IPS DF 6.9 (cell line): ENCODE data around the gene GBX1.

Source experiments
- DNase-seq: peaks from one replicate; pipeline ENCODE4 v3.0.0-alpha.2; 2013; ENCODE audit warnings: low read depth, low spot score
- H3K27ac ChIP-seq: one replicate; pipeline ENCODE4 v1.5.1; 2013; ENCODE audit warnings: low read length, control low read depth
- H3K27me3 ChIP-seq: 2 replicates; pipeline ENCODE4 v1.6.1; 2013; ENCODE audit warnings: mild to moderate bottlenecking, low read length; ENCODE audit not compliant: control insufficient read depth, insufficient read depth
- H3K36me3 ChIP-seq: 2 replicates; pipeline ENCODE4 v1.6.1; 2013; ENCODE audit warnings: low read length; ENCODE audit not compliant: control insufficient read depth, insufficient read depth
- H3K4me1 ChIP-seq: 2 replicates; pipeline ENCODE4 v1.6.1; 2013; ENCODE audit warnings: low read length; ENCODE audit not compliant: control insufficient read depth, insufficient read depth
- H3K4me3 ChIP-seq: 2 replicates; pipeline ENCODE4 v1.5.1; 2013; ENCODE audit warnings: mild to moderate bottlenecking, low read length
- H3K9me3 ChIP-seq: 2 replicates; pipeline ENCODE4 v1.6.1; 2013; ENCODE audit warnings: low read length, inconsistent platforms; ENCODE audit not compliant: control insufficient read depth, insufficient read depth
- WGBS: extraction: QIAGEN DNeasy Blood & Tissue Kit; methylation state at CpG from one replicate; pipeline ENCODE4 v1.1.7; 2013; ENCODE audit warnings: mixed read lengths, missing lambda C conversion rate; ENCODE audit not compliant: insufficient read length, insufficient coverage; 5-methylcytosine and 5-hydroxymethylcytosine counted together

GBX1 gene

DNA sequence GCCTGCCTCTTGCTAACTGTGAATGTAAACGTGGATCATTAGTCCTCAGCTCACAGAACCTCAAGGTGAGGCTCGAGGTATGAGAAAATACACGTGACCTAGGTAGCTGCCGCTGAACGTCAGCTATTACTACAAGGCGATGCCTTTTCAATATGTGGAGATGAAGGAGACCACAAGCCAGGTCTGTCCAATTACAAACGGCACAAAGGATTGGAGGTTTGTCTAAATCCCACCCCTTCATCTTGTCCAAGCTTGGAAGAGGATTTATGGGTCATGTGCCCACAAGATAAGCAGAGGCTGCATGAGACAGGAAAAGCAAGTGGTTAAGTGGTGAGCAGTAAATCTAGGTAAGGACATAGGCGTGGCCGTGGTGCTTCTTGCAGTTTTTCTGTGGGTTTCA, 39.4 kb upstream of the GBX1 start:
- H3K9me3 ChIP-seq, result no peaks in the 10 kb centered on the region
- no peak overlapping the region for H3K4me3 ChIP-seq
- no peaks in the 10 kb centered on the region for H3K36me3 ChIP-seq
- no peaks in the 10 kb centered on the region for H3K27me3 ChIP-seq
- WGBS, result no CpG with 5 or more reads among the region's 9 CpGs
- H3K27ac ChIP-seq, result no peak overlapping the region
- DNase-seq, result no peak
- H3K4me1 ChIP-seq, result peaks cover 6% of the 10 kb centered on the region

DNA sequence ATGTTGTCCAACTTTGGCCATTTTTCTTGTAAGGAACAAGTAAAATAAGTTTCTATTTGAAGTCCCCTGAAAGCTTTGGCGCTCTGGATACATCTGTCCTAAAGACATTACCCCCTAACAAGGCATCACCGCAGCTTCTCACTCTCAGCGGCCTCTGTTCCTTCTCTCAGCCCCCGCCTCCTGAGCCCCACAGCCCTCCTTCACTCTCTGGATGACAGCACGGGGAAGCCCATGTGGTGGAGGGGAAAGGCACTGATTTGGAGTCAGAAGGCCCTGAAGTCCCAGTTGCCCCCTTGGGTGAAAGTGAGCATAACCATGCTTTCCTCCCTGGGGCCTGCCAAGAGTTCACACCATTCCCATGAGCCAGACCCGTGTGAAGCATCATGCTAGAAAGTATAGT, 38.2 kb upstream of the GBX1 start:
- no peak for DNase-seq
- Histone ChIP-seq H3K27me3 (no peaks in the 10 kb centered on the region), H3K27ac (no peak overlapping the region), H3K4me3 (no peak overlapping the region), H3K36me3 (no peaks in the 10 kb centered on the region), H3K9me3 (no peaks in the 10 kb centered on the region), H3K4me1 (peaks cover 4% of the 10 kb centered on the region)
- no CpG with 5 or more reads among the region's 6 CpGs for WGBS

DNA sequence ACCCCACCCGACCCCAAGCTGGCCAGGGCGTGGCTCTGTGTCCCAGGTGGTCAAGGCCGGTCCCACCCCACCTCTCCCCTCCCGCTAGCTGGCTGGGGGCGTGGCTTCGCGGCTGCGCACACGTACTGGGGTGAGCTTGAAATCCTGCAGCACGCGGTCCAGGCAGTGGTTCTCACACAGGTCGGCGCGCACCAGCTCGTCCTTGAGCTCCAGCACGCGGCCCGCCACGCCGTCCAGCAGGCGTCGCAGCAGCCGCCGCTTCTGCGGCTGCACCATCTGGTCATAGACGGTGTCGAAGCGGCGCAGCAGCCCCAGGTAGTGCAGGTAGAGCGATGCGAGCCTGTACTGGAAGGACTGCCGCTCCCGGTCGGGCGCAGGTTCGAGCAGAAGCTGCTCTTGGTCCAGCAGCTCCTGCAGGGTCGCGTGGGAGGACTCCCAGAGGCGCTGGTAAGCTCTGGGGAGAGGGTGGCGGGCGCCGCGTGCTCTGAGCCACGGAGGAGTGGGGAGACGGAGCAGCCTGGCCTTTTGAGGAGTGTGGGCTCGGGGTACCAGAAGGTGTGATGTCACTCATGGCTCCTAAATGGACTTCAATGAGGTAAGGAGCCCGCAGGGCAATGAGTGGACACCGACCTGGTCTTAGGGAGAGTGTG, 37.0 kb upstream of the GBX1 start:
- Histone ChIP-seq H3K4me1 (no peaks in the 10 kb centered on the region), H3K9me3 (no peaks in the 10 kb centered on the region), H3K27ac (no peak overlapping the region), H3K27me3 (no peaks in the 10 kb centered on the region), H3K36me3 (no peaks in the 10 kb centered on the region), H3K4me3 (no peak overlapping the region)
- no CpG with 5 or more reads among the region's 48 CpGs for WGBS
- no peak for DNase-seq

DNA sequence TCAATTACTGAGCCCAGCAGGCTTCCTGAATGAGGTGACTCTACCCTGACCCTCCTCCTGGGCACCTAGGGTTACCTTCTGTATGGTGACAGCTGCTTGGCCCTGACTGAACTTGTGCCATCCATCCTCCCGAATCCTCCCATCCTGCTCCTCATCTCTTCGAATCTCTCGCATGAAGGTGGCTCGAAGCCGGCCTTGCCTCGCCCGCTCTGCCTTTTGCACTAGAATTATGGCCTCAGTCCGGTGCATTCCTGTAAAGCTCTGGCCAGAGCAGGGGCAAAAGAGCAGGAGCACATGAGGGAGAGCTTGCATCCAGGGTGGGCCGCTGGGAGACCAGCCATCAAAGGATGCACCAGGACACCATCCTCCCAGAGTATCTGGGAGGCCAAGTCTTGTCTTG, 35.3 kb upstream of the GBX1 start:
- Histone ChIP-seq H3K27me3 (no peaks in the 10 kb centered on the region), H3K9me3 (no peaks in the 10 kb centered on the region), H3K36me3 (no peaks in the 10 kb centered on the region), H3K4me1 (0 out of 2 replicates have a peak, but pooled peaks cover 1% of the 10 kb centered on the region), H3K4me3 (no peak overlapping the region), H3K27ac (no peak overlapping the region)
- WGBS, result no CpG with 5 or more reads among the region's 9 CpGs
- DNase-seq, result no peak

DNA sequence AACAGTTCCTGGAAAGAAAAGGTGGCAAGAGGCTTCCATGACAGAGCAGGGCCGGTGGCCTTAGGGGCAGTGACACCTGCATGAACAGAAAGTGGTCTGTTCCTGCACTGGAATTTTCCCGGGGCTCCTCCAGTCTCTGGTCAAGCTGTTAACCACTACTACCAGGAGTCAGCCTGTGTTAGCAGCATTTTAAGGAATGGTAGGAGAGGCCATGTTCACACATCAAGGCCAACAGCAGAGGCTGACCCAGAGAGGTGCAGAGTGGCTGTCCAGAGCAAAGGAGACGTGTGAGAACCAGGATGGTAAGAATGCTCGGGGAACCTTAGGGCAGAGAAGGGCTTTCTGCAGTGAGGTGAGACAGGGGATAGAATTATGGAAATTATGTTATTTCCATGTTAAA, 34.3 kb upstream of the GBX1 start:
- Histone ChIP-seq H3K27ac (no peak overlapping the region), H3K4me3 (no peak overlapping the region), H3K4me1 (0 out of 2 replicates have a peak, but pooled peaks cover 1% of the 10 kb centered on the region), H3K9me3 (no peaks in the 10 kb centered on the region), H3K27me3 (no peaks in the 10 kb centered on the region), H3K36me3 (no peaks in the 10 kb centered on the region)
- no peak for DNase-seq
- WGBS, result no CpG with 5 or more reads among the region's 4 CpGs

DNA sequence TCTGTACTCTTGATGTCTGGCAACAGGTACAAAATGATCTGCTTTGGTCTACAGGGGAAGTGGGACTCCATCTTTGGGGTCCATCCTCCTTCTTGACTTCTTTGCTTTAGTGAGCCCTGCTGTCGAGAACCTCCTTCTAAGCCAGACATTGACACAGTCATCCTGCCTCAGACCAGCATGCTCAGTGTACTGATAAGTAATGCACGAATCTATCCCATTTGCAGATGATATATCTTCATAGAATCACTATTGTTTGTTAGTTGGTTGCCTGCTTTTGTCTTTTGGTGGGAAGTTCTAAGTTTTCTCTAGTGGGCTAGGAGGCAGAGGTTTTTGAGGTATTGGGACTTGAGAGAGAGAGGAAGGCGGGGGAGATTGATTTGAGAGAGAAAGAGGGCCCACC, 33.9 kb upstream of the GBX1 start:
- no peak for DNase-seq
- H3K27ac ChIP-seq, result no peak overlapping the region
- H3K4me1 ChIP-seq, result 0 out of 2 replicates have a peak, but pooled peaks cover 1% of the 10 kb centered on the region
- no peak overlapping the region for H3K4me3 ChIP-seq
- H3K36me3 ChIP-seq, result no peaks in the 10 kb centered on the region
- no peaks in the 10 kb centered on the region for H3K27me3 ChIP-seq
- H3K9me3 ChIP-seq, result no peaks in the 10 kb centered on the region
- whole genome bisulfite sequencing, result 100% methylated on average over 1 of the region's 3 CpGs

DNA sequence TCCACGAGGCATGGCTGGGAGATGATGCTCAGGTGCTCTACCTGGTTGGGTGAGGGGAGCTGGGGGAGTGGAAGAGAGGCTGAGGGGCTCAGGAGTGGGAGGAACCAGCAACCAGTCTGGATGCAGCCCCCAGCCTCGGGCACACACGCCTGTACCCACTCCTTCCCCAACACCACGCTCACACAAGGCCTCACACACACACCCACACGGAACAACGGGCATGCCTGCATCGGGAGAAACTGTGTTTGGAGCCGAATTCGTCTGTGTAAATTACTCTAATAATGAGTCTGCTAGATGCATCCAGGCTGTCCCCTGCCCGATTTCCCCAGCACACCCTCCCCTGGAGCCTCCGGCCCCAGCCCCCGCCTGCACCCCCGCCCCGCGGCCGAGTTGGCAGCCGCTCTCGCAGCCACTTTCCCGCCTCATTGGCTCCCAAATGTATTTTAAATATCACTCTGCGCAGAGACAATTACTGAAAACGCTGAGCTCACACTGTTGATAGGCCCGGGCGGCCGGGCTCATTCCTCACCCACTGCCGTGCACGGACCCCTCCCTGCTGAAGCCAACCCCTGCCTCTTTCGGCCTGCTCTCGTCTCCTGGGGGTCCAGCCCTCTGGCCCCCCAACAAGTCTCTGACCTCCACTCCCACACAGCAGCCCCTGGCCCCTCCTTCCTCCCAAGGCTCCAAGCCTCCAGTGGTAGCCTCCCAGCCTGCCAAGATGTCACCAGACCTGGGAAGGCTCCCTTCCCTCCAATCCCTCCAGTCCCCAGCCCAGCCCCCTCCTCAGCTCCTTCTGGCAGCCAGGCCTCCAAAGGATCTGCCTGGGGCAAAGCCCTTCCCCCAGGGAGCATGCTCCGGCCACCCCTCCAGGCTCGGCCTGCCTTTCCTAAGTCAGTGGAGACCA, 31.7 kb upstream of the GBX1 start:
- Histone ChIP-seq H3K27me3 (no peaks in the 10 kb centered on the region), H3K9me3 (no peaks in the 10 kb centered on the region), H3K4me3 (no peak overlapping the region), H3K36me3 (no peaks in the 10 kb centered on the region), H3K27ac (no peak overlapping the region), H3K4me1 (peaks cover 6% of the 10 kb centered on the region; the same call in 1 of the 2 replicates)
- DNase-seq, result no peak
- WGBS, result no CpG with 5 or more reads among the region's 30 CpGs

DNA sequence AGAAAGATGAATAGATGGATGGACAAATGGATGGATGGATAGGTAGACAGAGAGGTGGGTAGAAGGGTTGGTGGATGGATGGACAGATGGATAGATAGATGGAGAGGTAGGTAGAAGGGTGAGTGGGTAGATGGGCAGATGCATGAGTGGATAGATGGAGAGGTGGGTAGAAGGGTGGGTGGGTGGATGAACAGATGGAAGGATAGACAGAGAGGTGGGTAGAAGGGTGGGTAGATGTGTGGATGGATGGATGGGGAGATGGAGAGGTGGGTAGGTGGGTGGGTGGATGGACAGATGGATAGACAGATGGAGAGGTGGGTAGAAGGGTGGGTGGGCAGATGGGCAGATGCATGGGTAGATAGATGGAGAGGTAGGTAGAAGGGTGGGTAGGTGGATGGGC, 30.4 kb upstream of the GBX1 start:
- Histone ChIP-seq H3K27me3 (no peaks in the 10 kb centered on the region), H3K36me3 (no peaks in the 10 kb centered on the region), H3K9me3 (no peaks in the 10 kb centered on the region), H3K4me1 (peaks cover 6% of the 10 kb centered on the region; the same call in 1 of the 2 replicates), H3K27ac (no peak overlapping the region), H3K4me3 (no peak overlapping the region)
- no peak for DNase-seq

DNA sequence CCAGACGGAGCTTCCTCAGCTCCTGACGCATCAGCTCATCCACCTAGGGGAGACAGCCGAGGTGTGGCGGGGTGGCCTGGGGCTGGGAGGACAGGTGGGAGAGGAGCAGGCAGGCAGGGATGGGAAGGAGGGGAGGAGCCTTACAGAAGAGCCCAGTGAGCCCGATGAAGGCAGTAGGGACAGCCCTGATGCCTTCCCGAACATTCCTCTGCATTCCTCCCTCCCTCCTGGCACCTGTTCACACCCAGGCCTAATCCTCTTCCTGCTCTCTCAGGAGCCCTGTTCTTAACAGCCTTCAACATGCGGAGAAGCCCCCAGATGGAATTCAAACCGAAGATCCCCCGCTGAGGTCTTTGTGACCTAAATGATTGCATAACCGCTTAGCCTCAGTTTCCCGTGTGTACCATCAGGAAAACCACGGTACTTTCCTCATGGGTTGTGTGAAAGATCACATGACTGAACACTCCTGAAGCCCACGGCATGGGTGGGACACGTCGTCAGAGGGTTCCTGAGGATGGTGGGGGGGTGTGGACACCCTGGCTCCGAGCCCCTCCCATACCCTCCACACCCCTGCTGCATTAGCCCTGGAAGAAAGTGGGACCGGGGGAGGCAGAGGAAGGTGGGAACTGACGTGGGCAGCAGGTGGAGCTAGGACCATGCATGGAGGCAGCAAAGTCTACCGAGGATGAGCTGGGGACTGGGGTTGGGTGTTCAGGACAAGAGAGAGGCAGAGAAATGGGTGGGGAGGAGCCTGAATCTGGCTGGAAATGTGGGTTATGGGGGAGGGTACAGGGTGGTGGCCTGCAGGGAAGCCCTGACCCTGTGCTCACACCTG, 28.3 kb upstream of the GBX1 start:
- Histone ChIP-seq H3K4me1 (peaks cover 6% of the 10 kb centered on the region; the same call in 1 of the 2 replicates), H3K36me3 (no peaks in the 10 kb centered on the region), H3K9me3 (no peaks in the 10 kb centered on the region), H3K27me3 (no peaks in the 10 kb centered on the region), H3K4me3 (no peak overlapping the region), H3K27ac (no peak overlapping the region)
- DNase-seq, result no peak
- no CpG with 5 or more reads among the region's 19 CpGs for WGBS

DNA sequence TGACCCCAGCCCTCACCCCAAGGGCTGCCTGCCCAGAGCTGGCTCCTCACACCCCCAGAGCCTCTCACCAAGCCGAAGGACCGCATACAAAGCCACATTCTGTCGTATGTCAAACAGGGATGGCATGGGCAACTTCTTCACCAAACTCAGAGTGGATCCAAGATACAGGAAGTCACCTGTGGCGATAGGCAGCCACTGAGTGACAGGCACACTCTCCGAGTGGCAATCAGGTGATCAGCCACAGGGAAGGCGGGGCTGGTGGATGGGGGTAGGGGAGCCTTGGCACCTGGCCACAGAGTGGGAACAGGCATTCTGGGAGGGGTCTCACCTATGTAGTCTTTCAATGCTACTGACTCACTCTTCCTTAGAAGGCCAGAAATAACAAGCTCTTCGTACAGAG, 26.7 kb upstream of the GBX1 start:
- DNase-seq, result no peak
- peaks cover 6% of the 10 kb centered on the region; the same call in 1 of the 2 replicates for H3K4me1 ChIP-seq
- no peak overlapping the region for H3K4me3 ChIP-seq
- WGBS, result no CpG with 5 or more reads among the region's 7 CpGs
- H3K9me3 ChIP-seq, result no peaks in the 10 kb centered on the region
- H3K27ac ChIP-seq, result no peak overlapping the region
- no peaks in the 10 kb centered on the region for H3K36me3 ChIP-seq
- H3K27me3 ChIP-seq, result no peaks in the 10 kb centered on the region
